Tongue (tissue), 2 donors: ENCODE measurements around the gene XPNPEP1. TPM values are rescaled to one million over a fixed set of nuclear protein-coding genes. Genes with fewer than 3 reads are reported as not detected.

ENCODE experiments used
- DNase-seq: peaks from one replicate; pipeline ENCODE4 v3.0.0-alpha.2; 2015
- total RNA-seq: library from RNA; depleted of rRNA; stranded (reverse); fragments of >200 nt; gene quantifications from one replicate; pipeline ENCODE4 v1.2.3, GENCODE V29; 2014

The XPNPEP1 gene
- total RNA-seq, 1 donor from 2014 or later = 68.7 TPM

GRCh38 chr10:109893386-109893785 is 29.9 kb downstream of the XPNPEP1 start:
- no peak for DNase-seq

GRCh38 chr10:109892931-109893330 is 30.4 kb downstream of the XPNPEP1 start:
- DNase-seq = peak; percentile 38

DNA sequence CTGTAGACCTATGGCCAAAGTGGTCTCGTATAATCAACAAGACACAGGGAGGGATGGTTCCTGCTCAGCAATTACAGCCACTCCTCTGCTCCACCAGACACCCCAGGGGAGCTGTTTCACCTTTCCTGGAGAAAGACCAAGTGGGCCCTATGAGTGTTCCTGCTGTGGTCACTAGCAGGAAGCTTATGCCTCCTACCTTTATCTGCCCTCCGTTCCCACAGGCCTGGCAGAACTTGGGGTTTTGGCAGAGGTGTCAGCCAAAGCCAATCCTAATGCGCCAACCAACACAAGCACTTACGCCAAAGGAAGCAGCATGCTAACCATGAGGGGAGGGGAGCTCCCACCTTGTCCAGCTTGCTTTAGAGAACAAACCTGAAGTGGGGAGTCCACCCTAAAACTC is 31.2 kb downstream of the XPNPEP1 start:
- no peak for DNase-seq

GRCh38 chr10:109891105-109891504 is 32.2 kb downstream of the XPNPEP1 start:
- DNase-seq = no peak

DNA sequence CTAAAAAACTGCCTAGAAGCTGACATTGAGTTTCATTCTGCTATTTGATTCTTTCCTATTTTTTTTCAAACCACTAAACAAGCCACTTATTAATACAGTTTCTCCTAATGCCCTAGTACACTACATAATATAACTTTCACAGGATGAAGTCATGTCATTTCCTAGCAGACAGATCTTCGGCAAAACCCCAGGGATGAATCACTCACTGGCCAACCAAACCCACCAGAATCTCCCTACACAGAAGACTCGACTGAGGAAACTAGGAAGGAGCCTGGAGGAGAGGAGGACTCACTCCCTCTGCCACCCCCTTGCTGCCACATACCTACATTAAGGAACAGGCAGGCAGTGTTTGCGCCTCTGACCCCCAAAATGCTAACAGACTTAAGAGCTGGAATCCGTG is 33.4 kb downstream of the XPNPEP1 start:
- DNase-seq = no peak

DNA sequence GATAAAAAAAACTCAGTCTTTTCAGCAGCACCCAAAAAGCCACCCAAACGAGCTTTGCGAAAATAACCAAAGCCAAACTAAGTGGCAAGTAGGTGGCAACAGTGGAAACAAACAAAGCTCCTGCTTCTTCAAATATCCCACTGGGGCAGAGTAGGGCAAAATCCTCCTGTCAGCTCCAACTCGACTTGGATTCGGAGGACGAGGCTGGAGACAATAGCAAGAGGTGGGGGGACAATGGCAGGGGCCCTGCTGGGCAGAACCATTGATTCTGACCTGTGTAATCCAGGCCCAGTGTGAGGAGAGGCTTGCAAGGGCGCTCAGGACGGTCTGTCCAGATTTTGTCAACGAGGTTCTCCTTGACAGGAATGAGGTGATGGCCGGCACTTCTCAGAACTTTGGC is 35.5 kb downstream of the XPNPEP1 start:
- no peak for DNase-seq

GRCh38 chr10:109887243-109887642 is 36.1 kb downstream of the XPNPEP1 start:
- DNase-seq = no peak

- DNase-seq = no peak
Measured at GRCh38 chr10:109886781-109887140, 36.5 kb downstream of the XPNPEP1 start.

GRCh38 chr10:109886037-109886780 is 37.1 kb downstream of the XPNPEP1 start:
- DNase-seq = no peak

- peak; percentile 93 for DNase-seq
Measured at GRCh38 chr10:109883859-109884771, 39.2 kb downstream of the XPNPEP1 start.

DNA sequence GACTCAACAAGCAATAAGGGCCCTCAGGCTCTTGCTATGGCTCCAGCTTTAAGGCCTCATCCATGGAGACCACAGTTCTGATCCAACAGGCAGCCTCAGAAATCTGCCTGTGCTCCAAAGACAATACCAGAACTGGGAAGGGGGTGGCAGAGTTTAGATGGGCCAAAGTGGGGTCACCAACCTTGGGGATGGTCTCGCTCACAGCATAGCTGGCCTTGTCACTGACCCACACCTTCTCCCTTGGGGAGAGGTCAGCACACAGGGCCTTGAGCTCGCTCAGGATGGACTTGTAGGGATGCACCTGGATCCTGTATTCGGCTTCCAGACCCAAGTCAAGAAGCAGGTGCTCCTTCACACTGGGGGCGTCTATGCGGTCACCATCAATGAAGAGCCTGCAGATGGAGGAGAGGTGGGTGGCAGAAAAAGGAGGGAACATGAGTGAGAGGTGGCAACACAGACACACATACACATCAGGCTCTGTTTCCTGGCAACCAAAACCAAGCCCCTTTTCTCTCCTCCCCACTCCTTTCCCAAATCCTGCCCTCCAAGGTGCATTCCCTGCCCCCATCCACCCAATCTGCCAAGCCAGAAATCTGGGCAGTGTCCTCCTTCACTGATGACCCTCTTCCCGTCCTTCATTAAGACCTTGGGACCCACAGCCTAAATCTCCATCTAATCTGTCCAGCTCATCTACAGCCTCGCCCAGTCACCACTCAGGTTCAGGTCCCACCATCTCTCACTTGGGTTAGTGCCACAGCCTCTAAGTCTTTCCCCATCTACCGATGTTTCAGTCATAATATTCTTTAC is 40.9 kb downstream of the XPNPEP1 start:
- no peak for DNase-seq

DNA sequence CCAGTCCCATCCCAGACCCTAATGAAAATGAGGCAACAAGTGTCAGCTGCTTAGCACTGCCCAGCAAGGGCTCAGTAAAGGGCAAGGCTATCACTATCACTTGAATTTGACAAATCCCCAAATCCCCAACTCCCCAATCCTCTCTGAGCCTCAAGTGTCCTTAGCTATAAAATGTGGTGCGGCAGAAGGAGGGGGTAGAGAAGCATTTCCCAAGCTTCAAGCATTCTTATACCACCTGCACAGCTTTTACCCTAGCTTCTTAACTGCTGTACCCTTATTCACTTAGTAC is 41.6 kb downstream of the XPNPEP1 start:
- DNase-seq = no peak

DNA sequence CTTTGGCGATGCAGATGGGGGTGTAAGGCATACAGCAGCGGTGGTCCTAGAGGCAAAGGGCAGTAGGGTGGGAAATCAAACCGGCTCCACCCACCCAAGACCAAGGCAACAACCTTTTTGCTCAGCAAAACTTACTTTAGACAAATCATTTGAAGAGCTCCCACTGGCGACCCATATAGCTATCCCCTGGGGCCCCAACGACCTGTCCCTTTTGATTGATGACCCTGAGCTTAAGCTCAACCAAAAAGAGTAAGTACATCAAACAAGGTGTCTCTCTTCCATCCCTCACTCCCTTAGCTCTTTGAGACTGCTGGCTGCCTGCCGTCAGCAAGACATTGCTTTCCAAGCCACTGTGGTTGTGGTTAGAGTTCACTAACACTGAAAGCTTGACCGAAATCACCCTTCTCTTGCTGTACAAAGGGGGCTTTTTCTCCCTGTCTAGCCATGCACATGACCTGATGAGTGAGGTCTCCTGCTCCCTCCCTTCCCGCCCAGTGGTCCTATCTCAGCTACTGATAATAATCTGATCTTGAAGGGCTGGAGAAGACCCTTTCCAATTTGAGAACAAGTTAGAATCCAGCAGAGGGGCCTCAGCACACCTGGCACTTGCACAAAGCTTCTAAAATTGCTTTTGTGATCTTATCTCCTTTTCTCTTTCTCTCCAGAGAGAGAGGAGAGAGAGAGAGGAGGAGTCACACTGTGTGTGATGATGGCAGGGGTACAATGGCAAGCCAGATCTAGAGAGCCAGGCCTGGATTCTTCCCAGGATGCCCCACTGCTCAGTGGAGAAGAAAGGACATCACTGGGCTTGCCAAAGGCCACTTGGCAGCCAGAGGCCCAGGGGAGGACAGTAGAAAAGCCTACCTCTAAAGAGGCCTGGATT is 42.2 kb downstream of the XPNPEP1 start:
- no peak for DNase-seq

DNA sequence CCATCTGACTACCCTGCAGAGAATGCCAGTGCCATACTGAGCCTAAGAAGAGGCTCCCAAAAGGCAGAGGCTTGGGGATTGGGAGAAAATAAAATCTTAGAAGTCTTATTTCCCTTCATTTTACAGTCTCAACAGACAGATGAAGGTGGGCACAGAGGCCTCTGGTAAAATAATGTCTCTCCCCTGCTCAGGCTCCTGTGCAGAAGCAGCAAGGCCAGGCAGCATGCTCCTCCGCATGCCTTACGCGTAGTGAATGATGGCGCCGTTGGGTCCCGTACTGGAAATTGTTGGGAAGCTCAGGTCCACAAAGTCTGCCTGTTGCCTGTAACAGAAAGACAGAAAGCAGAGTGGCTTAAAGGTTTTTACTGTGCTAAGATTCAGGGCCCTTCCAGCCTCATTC is 45.8 kb downstream of the XPNPEP1 start:
- no peak for DNase-seq

DNA sequence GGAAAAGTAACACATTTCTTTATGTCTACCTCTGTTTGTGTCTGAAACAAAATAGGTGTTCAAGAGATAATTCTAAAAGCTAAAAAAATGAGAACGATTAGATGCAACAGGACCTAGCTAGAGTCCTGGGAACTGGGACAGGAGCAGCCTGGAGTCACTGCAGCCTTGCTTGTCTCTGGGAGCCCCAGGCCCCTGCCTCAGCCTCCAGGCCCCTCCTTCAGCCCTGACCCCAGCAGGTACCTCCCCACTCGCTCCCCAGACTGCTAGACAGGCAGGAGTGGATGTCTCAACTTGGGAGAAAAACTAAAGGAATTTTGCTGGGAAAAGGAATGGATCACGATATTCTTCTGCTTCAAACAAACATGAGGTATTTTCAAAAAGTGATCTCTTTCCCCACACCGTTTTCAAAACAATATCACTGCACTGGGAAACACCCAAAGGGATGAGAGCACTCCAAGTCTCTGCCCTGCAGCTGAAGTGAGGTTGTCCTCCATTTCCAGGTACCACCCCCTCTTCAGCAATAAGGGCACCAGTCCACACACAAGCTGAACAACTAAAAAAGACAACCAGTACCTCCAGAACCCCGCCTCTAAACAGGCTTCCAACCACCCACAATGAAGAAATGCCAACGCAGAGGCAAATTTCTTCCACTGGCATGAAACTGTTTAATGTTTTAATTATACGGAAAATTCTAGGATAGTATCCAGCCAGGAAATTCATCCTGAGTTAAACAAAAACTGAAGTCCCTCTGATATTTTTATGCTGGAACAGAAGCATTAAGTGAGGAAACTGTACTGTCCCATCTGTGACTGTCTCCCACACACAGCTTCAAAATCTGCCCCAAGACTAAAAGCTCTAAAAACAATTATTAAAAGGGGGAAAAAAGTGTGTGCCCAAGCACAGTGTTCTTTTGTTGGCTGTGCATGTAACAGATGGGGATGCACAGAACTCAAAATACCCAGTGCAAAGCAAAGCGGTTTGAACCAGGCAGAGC is 47.2 kb downstream of the XPNPEP1 start:
- DNase-seq = no peak

- no peak for DNase-seq
Measured at GRCh38 chr10:109875151-109875568, 48.2 kb downstream of the XPNPEP1 start.

DNA sequence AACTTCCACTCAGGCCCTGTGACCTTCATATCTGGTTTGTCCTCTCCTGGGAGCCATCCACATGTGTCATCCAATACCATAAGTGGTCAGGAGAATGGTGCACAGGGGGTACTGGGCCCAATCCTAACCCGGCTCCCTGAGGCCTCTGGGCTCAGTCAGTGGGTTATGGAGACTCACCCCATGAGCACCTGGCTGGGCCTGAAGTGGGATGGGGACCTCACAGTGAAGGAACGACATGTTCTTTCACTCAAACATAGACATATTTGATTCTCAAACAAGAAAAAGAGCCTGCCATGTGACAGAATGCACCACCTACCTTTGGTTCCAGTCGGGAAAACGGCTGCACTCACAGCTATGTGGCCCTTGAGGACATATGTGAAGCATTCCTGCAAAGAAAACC is 51.8 kb downstream of the XPNPEP1 start:
- no peak for DNase-seq

GRCh38 chr10:109866995-109867635 is 56.2 kb downstream of the XPNPEP1 start:
- no peak for DNase-seq

DNA sequence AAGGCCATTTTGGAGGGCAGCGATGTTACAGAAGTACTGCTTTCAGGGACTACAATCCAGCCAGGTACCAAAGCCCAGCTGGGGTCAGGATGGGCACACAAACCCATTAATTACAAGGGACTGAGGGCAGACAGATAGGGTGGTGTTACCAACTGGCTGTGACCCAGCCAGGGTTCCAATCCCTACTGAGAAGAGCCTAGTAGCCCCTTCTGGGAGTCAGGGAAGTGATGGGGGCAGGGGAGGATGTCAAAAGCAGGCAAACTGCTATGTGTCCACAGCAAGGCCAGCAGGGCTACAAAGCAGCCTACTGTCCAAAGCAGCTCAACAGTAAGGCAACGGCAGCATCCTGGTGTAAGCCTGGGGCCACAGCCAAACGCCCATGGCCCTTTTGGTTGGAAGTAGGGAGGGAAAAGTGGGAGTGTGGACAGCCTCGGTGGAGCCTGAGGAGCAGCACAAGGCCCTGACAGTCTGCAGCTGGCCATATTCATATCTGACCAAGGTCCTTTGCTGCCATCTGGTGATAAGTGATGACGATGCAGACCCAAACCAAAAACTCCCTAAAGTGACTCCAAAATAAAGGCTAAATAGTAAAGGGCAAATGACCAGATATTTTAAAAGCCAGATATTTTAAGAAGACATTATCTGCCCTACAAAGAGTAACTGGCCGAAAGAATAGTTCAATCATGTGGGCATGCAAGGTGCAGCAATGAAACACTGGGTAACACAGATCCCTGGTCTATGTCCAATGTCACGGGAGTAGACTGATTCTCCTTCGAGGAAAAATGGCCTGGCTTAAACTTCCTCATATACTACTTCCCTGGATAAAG is 56.9 kb downstream of the XPNPEP1 start:
- peak; percentile 38 for DNase-seq
